DOHH2 (cell line): Measurements from ENCODE around the gene SLCO3A1.

Source experiments
- H3F3A ChIP-seq: fragments of 200-600 bp; sonication (generic), shearing (Covaris generic); 2 replicates; pipeline ENCODE4 v1.6.0; 2016; ENCODE audit warnings: antibody characterized with exemption, mild to moderate bottlenecking; ENCODE audit not compliant: control insufficient read depth, insufficient read depth
- H3K27ac ChIP-seq: fragments of 200-600 bp; sonication (generic); 2 replicates; pipeline ENCODE4 v1.5.1; 2014; ENCODE audit warnings: low read depth, mild to moderate bottlenecking, low read length, moderate library complexity
- H3K27me3 ChIP-seq: fragments of 200-600 bp; sonication (generic); 2 replicates; pipeline ENCODE4 v1.6.1; 2014; ENCODE audit warnings: mild to moderate bottlenecking, low read length, mixed read lengths; ENCODE audit not compliant: control insufficient read depth
- H3K36me3 ChIP-seq: fragments of 200-600 bp; sonication (generic); 2 replicates; pipeline ENCODE4 v1.6.1; 2014; ENCODE audit warnings: mild to moderate bottlenecking, low read length, moderate library complexity, mixed read lengths; ENCODE audit not compliant: control insufficient read depth
- H3K4me1 ChIP-seq: fragments of 200-600 bp; sonication (generic); 2 replicates; pipeline ENCODE4 v1.6.1; 2014; ENCODE audit warnings: mild to moderate bottlenecking, low read length, mixed read lengths; ENCODE audit not compliant: control insufficient read depth
- H3K4me2 ChIP-seq: fragments of 200-600 bp; sonication (generic); 2 replicates; pipeline ENCODE4 v1.6.0; 2014; ENCODE audit warnings: mild to moderate bottlenecking, low read length, moderate library complexity
- H3K4me3 ChIP-seq: fragments of 200-600 bp; sonication (generic); 2 replicates; pipeline ENCODE4 v1.5.1; 2014; ENCODE audit warnings: mild to moderate bottlenecking, low read length, mixed read lengths
- H3K79me2 ChIP-seq: fragments of 200-600 bp; sonication (generic); 2 replicates; pipeline ENCODE4 v1.6.1; 2014; ENCODE audit warnings: mild to moderate bottlenecking, low read length, mixed read lengths; ENCODE audit not compliant: control insufficient read depth
- H3K9me2 ChIP-seq: fragments of 200-600 bp; sonication (generic); replicated peaks from 2 replicates; pipeline ENCODE4 v1.6.1; 2014; ENCODE audit warnings: mild to moderate bottlenecking, low read length, mixed read lengths; ENCODE audit not compliant: control insufficient read depth
- H3K9me3 ChIP-seq: fragments of 200-600 bp; sonication (generic); 2 replicates; pipeline ENCODE4 v1.6.1; 2014; ENCODE audit warnings: antibody characterized with exemption, low read length, mixed read lengths; ENCODE audit not compliant: control insufficient read depth, insufficient read depth
- H4K20me1 ChIP-seq: fragments of 200-600 bp; sonication (generic); 2 replicates; pipeline ENCODE4 v1.6.0; 2014; ENCODE audit warnings: low read depth, mild to moderate bottlenecking, antibody characterized with exemption, low read length, moderate library complexity; ENCODE audit not compliant: control insufficient read depth, insufficient read depth
- EZH2phosphoT487 ChIP-seq: fragments of 200-600 bp; sonication (generic); IDR thresholded peaks from 2 replicates; pipeline ENCODE4 v1.6.1; 2017; ENCODE audit warnings: borderline replicate concordance, mild to moderate bottlenecking, antibody characterized with exemption, low read length, moderate library complexity, mixed read lengths
- TF ChIP-seq, protein P1 (sequence below): fragments of 200-600 bp; sonication (generic); IDR thresholded peaks from one replicate; pipeline ENCODE4 v1.5.1; 2014; ENCODE audit warnings: antibody characterized with exemption, mild to moderate bottlenecking, low read depth, low read length; ENCODE audit not compliant: poor library complexity, severe bottlenecking

The SLCO3A1 gene

DNA sequence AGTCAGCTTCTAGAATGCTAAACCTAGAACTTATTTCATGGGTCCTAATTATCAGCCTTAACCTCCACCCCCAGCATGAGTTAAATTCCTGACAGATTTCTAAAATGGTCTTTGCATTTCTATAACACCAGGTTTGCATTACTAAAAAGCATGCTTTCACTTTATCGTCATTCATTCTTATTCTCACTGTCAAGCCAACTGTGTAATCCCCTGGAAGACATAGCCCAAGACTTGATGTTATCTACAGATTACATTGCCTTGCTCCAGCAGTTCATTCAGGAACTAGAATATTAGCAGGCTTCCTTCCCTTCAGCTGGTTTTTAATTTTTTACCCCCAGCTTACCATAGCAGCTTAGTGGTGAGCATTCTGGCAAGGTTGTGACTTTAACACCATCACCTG lies 184.0 kb downstream of the SLCO3A1 start:
- Histone ChIP-seq H3K27me3 (no peaks in the 10 kb centered on the region), H3K9me2 (no peaks in the 10 kb centered on the region), H3K4me2 (no peak overlapping the region), H3K36me3 (no peaks in the 10 kb centered on the region), H3K4me3 (no peak overlapping the region), H3K79me2 (no peaks in the 10 kb centered on the region), H4K20me1 (no peaks in the 10 kb centered on the region), H3K27ac (no peak overlapping the region), H3F3A (no peaks in the 10 kb centered on the region), H3K4me1 (no peaks in the 10 kb centered on the region), H3K9me3 (no peaks in the 10 kb centered on the region)
- no peak for TF ChIP-seq EZH2phosphoT487
- TF ChIP-seq, protein P1, sequence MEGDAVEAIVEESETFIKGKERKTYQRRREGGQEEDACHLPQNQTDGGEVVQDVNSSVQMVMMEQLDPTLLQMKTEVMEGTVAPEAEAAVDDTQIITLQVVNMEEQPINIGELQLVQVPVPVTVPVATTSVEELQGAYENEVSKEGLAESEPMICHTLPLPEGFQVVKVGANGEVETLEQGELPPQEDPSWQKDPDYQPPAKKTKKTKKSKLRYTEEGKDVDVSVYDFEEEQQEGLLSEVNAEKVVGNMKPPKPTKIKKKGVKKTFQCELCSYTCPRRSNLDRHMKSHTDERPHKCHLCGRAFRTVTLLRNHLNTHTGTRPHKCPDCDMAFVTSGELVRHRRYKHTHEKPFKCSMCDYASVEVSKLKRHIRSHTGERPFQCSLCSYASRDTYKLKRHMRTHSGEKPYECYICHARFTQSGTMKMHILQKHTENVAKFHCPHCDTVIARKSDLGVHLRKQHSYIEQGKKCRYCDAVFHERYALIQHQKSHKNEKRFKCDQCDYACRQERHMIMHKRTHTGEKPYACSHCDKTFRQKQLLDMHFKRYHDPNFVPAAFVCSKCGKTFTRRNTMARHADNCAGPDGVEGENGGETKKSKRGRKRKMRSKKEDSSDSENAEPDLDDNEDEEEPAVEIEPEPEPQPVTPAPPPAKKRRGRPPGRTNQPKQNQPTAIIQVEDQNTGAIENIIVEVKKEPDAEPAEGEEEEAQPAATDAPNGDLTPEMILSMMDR, result no peak

DNA sequence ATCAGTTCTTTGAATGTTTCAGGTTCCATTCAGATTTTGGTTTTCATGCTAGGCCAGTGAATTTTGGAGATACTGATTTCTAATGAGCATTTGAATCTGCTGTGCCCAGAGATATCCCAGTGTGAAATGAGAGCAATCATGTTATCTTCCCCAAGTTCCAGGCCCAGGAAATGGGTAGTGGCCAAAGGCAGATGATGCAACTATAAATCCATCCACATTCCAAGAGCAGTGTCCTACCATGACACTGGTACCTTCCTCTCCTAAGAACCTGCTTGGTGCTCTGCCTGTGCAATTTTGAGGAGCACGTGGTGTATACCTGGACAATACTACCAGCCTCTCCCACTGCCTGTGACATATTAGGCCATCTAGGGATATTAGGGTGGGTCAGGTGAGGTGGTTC lies 186.8 kb downstream of the SLCO3A1 start:
- H4K20me1 ChIP-seq, result no peaks in the 10 kb centered on the region
- no peak overlapping the region for H3K4me2 ChIP-seq

DNA sequence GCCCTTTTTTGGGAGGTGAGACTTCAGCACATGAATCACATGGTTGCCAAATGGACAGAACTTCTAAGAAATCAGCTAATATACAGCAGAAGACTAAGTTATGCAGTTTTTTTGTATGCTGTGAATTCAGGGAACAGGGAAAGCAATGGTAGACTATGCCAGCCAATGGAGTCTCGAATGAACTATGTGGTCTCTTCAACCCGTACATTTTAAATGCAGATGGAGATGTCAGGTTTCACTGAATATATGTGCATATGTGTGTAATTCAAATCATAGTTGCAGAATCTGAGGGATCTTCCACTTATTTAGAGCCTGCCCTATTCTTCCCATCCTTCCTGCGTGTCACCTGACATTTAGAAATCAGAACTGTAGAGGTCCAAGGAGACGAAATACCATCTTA lies 187.9 kb downstream of the SLCO3A1 start:
- H3K4me2 ChIP-seq, result no peak overlapping the region
- no peaks in the 10 kb centered on the region for H3K27me3 ChIP-seq
- no peak overlapping the region for H3K27ac ChIP-seq
- no peak for TF ChIP-seq EZH2phosphoT487
- TF ChIP-seq, protein P1, result no peak
- no peaks in the 10 kb centered on the region for H4K20me1 ChIP-seq
- H3K36me3 ChIP-seq, result no peaks in the 10 kb centered on the region
- H3K9me2 ChIP-seq, result no peaks in the 10 kb centered on the region
- H3K9me3 ChIP-seq, result no peaks in the 10 kb centered on the region
- H3K4me1 ChIP-seq, result no peaks in the 10 kb centered on the region
- H3K4me3 ChIP-seq, result no peak overlapping the region
- no peaks in the 10 kb centered on the region for H3F3A ChIP-seq
- H3K79me2 ChIP-seq, result no peaks in the 10 kb centered on the region

More for the DNA sequence above, 186.8 kb downstream of the SLCO3A1 start:
- Histone ChIP-seq H3K4me1 (no peaks in the 10 kb centered on the region), H3F3A (no peaks in the 10 kb centered on the region), H3K9me3 (no peaks in the 10 kb centered on the region), H3K27ac (no peak overlapping the region), H3K36me3 (no peaks in the 10 kb centered on the region), H3K9me2 (no peaks in the 10 kb centered on the region), H3K4me3 (no peak overlapping the region), H3K27me3 (no peaks in the 10 kb centered on the region), H3K79me2 (no peaks in the 10 kb centered on the region)
- no peak for TF ChIP-seq EZH2phosphoT487
- TF ChIP-seq, protein P1, result no peak

DNA sequence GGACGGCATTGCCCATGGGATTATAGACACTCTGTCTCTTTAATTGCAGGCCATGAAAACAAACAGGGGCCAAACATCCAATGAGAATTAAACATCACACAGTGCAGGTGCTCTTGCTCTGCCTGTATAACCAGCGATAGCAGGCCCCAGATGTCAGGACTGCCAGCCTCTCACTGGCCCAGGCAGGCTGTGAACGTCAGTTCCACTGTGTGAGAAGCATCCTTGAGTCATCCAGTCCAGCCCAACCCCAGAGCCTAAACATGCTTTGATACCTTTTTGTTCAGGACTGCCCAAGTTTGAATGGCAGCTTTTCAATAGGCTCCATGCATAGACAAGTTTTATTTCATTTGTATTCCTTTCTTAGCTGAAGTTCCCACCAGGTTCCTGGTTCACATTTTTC lies 189.8 kb downstream of the SLCO3A1 start:
- H3K9me3 ChIP-seq, result no peaks in the 10 kb centered on the region
- H3K9me2 ChIP-seq, result no peaks in the 10 kb centered on the region
- H3K27me3 ChIP-seq, result no peaks in the 10 kb centered on the region
- no peaks in the 10 kb centered on the region for H3K79me2 ChIP-seq
- no peaks in the 10 kb centered on the region for H3F3A ChIP-seq
- H3K4me2 ChIP-seq, result no peak overlapping the region
- H3K4me1 ChIP-seq, result no peaks in the 10 kb centered on the region
- H4K20me1 ChIP-seq, result no peaks in the 10 kb centered on the region
- H3K4me3 ChIP-seq, result no peak overlapping the region
- no peaks in the 10 kb centered on the region for H3K36me3 ChIP-seq
- TF ChIP-seq, protein P1, result no peak
- no peak for TF ChIP-seq EZH2phosphoT487
- H3K27ac ChIP-seq, result no peak overlapping the region
